ENCODE measurements around the gene SIRT3.

DNA sequence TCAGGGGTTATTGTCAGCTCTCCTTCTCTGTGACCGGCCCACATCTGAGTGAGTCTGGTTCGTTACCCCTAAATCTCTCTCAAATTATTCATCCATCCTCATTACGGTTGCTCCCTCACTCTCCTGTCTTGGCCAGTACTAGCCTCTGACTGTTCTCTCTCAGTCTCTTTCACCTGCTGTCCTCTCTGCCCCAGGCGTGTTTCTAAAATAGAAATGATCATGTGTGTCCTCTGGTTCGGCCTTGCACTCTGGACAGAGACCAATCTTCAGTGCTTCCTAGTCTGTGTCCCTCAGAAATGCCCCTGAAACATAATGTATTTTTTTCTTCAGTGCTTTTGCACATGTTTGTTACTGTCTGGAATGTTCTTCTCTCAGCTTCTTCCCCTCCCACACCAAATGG lies 5.5 kb upstream of the SIRT3 start:
- TF ChIP-seq, protein P1, sequence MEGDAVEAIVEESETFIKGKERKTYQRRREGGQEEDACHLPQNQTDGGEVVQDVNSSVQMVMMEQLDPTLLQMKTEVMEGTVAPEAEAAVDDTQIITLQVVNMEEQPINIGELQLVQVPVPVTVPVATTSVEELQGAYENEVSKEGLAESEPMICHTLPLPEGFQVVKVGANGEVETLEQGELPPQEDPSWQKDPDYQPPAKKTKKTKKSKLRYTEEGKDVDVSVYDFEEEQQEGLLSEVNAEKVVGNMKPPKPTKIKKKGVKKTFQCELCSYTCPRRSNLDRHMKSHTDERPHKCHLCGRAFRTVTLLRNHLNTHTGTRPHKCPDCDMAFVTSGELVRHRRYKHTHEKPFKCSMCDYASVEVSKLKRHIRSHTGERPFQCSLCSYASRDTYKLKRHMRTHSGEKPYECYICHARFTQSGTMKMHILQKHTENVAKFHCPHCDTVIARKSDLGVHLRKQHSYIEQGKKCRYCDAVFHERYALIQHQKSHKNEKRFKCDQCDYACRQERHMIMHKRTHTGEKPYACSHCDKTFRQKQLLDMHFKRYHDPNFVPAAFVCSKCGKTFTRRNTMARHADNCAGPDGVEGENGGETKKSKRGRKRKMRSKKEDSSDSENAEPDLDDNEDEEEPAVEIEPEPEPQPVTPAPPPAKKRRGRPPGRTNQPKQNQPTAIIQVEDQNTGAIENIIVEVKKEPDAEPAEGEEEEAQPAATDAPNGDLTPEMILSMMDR (IDR thresholded peaks at IDR 0.05): no peak
- TF ChIP-seq EP300 (IDR thresholded peaks at IDR 0.05; ENCODE audit: low read depth): no peak
- no peak for TF ChIP-seq POLR2A (IDR thresholded peaks at IDR 0.05)

Data from transverse colon (tissue), 3 donors.